ENCODE data around the gene NELFE.
"Not testable (repeated sequence)": the region's sequence is repeated elsewhere in the genome, so short reads cannot be mapped to it uniquely, and the experiment has no call there.

The NELFE gene

DNA sequence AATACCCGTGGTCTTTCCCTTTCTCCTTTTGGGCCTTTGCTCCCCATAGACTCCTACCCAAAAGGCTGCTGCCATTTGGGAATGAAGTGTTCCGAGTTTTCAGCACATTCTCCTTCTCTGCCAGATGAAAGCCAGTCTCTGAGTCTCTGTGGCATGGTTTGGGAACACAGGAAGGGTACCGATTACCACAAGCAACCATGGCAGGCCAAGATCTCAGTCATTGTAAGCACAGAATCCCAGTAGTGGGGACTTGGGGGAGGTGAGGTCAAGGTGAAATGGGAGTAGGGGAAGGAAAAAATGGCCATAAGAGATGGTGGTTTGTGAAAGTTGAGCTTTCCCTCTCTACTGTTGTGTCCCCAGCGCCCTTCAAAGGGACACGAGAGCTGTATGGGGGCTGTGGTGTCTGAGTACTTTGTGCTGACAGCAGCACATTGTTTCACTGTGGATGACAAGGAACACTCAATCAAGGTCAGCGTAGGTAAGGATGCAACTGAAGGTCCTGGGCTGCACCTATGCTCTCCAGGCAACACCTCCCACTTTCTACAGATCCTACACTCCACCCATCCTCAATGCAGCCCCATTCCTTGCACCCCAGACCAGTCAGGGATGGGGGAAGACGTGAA lies 8.7 kb downstream of the NELFE start:
- in situ Hi-C loops (cut with MboI; ENCODE audit: low sequenced_read_pairs) = no loop called here

DNA sequence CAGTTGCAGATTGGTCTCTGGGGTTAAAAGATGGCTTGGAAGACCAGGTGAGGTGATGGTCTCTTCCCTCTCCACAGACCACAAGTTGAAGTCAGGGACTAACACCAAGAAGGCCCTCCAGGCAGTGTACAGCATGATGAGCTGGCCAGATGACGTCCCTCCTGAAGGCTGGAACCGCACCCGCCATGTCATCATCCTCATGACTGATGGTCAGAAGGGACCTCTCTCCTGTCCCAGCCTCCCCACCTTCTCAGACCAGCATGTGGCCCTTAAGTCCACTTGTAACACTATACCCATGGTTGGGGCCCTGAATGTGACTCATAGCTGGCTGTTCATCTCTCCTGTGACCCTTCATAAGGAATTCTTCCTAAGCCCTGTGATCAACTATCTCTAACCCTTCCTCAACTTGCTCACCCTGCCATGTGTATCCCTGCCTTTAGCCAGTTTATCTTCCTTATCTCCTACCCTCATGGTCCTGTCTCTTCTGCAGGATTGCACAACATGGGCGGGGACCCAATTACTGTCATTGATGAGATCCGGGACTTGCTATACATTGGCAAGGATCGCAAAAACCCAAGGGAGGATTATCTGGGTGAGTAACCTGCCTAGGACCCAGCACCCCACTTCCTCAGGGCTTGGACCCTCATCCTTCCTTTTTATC lies 9.9 kb downstream of the NELFE start:
- in situ Hi-C loops (cut with MboI; ENCODE audit: low sequenced_read_pairs) = no loop called here

DNA sequence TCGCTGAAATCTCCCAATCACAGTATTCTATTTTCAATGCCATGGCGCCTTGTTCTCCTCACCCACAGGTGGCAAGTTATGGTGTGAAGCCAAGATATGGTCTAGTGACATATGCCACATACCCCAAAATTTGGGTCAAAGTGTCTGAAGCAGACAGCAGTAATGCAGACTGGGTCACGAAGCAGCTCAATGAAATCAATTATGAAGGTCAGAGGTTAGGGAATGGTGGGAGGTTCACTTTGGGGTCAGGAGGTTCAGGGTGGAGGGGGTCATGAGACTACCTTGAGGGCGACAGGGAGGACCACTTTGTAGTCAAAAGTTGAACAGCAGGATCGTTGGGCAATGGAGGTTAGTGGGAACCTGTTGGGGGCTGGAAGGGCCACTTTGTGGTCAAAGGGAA lies 10.5 kb downstream of the NELFE start:
- in situ Hi-C loops (cut with MboI; ENCODE audit: low sequenced_read_pairs) = no loop called here

DNA sequence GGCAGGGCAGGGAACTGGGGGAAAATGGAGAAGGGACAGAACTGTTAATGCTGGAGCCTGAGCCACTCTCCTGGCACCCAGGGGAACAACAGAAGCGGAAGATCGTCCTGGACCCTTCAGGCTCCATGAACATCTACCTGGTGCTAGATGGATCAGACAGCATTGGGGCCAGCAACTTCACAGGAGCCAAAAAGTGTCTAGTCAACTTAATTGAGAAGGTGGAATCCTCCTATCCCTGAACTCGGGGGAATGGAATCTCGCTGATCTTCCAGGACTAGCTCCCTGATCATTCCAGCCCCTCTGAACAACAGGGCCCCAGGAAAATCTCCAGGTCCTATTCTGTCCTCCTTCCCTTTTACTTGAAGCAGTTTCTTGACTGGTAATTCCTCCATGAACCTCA lies 10.9 kb downstream of the NELFE start:
- in situ Hi-C loops (cut with MboI; ENCODE audit: low sequenced_read_pairs) = no loop called here

DNA sequence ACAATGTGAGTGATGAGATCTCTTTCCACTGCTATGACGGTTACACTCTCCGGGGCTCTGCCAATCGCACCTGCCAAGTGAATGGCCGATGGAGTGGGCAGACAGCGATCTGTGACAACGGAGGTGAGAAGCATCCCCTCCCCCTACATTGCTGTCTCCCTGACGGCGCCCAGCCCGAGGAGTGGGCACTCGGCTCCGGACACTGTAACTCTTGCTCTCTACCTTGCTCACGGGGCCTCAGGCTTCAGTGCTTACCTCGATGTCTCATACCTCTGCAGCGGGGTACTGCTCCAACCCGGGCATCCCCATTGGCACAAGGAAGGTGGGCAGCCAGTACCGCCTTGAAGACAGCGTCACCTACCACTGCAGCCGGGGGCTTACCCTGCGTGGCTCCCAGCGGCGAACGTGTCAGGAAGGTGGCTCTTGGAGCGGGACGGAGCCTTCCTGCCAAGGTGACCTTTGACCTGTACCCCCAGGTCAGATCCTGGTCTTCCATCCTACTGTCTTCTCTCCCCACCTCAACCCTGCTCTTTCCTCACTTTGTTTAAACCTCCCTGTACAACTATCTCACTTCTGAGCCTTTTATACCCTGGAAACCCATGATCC lies 11.6 kb downstream of the NELFE start:
- in situ Hi-C loops (cut with MboI; ENCODE audit: low sequenced_read_pairs) = no loop called here

DNA sequence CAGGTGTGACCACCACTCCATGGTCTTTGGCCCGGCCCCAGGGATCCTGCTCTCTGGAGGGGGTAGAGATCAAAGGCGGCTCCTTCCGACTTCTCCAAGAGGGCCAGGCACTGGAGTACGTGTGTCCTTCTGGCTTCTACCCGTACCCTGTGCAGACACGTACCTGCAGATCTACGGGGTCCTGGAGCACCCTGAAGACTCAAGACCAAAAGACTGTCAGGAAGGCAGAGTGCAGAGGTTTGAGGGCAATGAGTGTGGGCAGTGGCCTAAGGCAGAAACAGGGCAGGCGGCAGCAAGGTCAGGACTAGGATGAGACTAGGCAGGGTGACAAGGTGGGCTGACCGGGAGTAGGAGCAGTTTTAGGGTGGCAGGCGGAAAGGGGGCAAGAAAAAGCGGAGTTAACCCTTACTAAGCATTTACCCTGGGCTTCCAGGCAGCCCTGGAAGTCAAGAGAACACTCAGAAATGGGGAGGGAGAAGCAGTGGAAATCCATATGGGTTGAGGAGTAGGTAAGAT lies 12.3 kb downstream of the NELFE start:
- in situ Hi-C loops (cut with MboI; ENCODE audit: low sequenced_read_pairs) = no loop called here

DNA sequence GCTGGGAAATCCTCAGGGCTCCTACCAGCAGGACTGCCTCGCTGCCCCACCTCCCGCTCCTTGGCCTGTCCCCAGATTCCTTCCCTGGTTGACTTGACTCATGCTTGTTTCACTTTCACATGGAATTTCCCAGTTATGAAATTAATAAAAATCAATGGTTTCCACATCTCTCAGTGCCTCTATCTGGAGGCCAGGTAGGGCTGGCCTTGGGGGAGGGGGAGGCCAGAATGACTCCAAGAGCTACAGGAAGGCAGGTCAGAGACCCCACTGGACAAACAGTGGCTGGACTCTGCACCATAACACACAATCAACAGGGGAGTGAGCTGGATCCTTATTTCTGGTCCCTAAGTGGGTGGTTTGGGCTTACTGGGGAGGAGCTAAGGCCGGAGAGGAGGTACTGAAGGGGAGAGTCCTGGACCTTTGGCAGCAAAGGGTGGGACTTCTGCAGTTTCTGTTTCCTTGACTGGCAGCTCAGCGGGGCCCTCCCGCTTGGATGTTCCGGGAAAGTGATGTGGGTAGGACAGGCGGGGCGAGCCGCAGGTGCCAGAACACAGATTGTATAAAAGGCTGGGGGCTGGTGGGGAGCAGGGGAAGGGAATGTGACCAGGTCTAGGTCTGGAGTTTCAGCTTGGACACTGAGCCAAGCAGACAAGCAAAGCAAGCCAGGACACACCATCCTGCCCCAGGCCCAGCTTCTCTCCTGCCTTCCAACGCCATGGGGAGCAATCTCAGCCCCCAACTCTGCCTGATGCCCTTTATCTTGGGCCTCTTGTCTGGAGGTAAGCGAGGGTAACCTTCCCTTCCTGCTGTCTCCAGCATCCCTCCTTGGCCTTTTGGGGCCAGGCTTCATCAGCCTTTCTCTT lies 13.0 kb downstream of the NELFE start, which contains the start of gene CFB:
TSS of gene CFB (plus strand) at position 589 of the 863 bp plus-strand sequence. CDS start at position 716, 127 bp downstream.
- in situ Hi-C loops (cut with MboI; ENCODE audit: low sequenced_read_pairs) = no loop called here

DNA sequence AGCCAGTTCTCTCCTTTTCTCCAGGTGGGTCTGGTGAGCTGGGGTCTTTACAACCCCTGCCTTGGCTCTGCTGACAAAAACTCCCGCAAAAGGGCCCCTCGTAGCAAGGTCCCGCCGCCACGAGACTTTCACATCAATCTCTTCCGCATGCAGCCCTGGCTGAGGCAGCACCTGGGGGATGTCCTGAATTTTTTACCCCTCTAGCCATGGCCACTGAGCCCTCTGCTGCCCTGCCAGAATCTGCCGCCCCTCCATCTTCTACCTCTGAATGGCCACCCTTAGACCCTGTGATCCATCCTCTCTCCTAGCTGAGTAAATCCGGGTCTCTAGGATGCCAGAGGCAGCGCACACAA lies 13.6 kb downstream of the NELFE start:
- in situ Hi-C loops (cut with MboI; ENCODE audit: low sequenced_read_pairs) = no loop called here

DNA sequence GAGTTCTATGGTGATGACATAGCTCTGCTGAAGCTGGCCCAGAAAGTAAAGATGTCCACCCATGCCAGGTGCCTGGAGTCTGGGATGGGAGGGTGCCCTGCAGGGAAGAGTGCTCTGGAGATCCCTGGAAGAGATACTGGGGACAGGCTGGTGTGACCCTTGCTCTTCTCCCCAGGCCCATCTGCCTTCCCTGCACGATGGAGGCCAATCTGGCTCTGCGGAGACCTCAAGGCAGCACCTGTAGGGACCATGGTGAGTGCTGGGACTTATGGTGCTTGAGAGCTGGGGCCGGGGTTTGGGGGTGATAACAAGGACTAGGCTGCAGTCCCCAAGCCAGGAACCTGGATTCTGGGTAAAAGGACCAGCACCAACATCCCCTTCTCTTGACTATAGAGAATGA lies 15.0 kb downstream of the NELFE start:
- in situ Hi-C loops (cut with MboI; ENCODE audit: low sequenced_read_pairs) = no loop called here

DNA sequence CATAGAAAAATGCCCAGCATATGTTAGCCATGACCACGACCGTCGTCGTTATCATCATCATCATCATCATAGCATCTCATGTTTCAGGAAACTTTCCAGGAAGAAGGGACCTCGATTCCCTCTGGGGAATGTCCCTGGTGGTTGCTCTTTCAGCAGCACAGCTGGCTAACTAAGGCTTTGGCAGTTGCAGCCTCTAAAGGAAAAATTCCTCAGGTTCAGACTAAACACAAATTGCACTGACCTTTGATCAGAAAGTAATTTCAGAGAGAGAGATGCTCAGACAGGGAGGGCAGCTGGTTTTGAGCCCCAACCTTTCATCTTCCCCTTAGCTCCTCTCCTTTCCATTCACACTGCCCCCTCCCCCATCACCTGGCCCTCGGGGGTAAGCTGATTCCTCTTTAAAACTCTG lies 18.5 kb downstream of the NELFE start:
- in situ Hi-C loops (cut with MboI; ENCODE audit: low sequenced_read_pairs) = no loop called here

DNA sequence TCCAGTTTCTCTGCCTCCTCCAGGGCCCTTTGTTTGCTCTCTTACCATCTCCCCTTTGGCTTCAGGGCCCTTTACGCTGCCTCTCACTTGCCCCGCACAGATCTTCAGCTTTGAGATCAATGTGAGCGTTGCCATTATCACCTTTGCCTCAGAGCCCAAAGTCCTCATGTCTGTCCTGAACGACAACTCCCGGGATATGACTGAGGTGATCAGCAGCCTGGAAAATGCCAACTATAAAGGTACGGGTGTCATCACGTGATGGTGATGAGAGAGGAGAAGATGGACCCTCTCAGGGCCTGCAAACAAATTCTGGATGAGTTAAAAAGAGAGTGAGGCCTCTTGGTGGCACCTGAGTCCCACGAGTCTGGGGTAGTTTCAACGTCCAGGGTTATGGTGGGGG lies 22.9 kb downstream of the NELFE start:
- in situ Hi-C loops (cut with MboI; ENCODE audit: low sequenced_read_pairs) = no loop called here

DNA sequence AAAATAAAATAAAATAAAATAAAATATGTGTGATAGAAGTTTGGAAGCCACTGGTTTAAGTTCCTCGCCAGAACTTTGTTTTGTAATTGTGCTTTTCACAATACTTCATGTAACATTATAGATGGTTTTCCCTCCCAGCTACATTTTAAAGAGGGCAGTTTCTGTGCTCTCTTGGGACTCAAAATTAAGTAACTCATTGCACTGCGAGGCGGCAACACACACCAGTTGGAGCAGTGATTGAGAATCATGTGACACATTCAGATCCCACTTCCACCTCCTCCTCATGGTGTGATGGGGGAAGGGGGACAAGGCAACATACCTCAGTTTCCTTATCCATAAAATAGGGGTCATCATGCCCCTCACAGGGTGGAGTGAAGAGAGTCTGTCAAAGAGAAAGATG lies 23.8 kb downstream of the NELFE start:
- in situ Hi-C loops (cut with MboI; ENCODE audit: low sequenced_read_pairs) = no loop called here

DNA sequence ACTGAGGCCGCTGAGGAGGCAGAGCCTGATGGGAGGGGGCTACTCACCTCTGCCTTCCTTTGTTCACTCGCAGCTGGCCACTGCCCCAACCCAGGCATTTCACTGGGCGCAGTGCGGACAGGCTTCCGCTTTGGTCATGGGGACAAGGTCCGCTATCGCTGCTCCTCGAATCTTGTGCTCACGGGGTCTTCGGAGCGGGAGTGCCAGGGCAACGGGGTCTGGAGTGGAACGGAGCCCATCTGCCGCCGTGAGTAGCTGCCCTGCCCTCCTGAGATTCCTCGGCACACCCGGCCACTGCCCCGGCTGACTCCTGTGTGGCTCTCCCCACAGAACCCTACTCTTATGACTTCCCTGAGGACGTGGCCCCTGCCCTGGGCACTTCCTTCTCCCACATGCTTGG lies 25.2 kb downstream of the NELFE start:
- in situ Hi-C loops (cut with MboI; ENCODE audit: low sequenced_read_pairs) = no loop called here

DNA sequence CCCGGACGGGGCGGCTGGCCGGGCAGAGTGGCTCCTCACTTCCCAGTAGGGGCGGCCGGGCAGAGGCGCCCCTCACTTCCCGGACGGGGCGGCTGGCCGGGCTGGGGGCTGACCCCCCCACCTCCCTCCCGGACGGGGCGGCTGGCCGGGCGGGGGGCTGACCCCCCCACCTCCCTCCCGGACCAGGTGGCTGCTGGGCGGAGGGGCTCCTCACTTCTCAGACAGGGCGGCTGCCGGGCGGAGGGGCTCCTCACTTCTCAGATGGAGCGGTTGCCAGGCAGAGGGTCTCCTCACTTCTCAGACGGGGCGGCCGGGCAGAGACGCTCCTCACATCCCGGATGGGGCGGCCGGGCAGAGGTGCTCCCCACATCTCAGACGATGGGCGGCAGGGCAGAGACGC lies 26.6 kb downstream of the NELFE start:
- in situ Hi-C loops (cut with MboI; ENCODE audit: low sequenced_read_pairs) = not testable (repeated sequence)

DNA sequence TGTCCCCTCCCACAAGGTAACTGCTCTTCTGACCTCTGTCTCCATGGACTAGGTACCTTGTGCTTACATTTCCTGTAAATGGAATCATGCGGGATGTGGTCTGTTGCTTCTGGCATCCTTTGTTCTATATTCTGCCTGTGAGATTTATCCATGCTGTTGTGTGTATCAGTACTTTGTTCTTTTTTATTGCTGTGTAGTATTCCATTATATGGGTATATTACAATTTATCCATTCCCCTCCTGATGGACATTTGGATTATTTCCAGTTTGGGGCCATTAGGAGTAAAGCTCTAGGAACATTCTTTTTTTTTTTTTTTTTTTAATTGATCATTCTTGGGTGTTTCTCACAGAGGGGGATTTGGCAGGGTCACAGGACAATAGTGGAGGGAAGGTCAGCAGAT lies 27.8 kb downstream of the NELFE start:
- in situ Hi-C loops (cut with MboI; ENCODE audit: low sequenced_read_pairs) = no loop called here

DNA sequence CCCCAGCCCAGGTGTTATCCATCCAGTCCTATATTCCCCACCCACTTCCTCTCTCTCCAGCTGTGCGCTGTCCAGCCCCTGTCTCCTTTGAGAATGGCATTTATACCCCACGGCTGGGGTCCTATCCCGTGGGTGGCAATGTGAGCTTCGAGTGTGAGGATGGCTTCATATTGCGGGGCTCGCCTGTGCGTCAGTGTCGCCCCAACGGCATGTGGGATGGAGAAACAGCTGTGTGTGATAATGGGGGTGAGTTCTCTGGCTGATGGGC lies 30.2 kb downstream of the NELFE start:
- in situ Hi-C loops (cut with MboI; ENCODE audit: low sequenced_read_pairs) = no loop called here

DNA sequence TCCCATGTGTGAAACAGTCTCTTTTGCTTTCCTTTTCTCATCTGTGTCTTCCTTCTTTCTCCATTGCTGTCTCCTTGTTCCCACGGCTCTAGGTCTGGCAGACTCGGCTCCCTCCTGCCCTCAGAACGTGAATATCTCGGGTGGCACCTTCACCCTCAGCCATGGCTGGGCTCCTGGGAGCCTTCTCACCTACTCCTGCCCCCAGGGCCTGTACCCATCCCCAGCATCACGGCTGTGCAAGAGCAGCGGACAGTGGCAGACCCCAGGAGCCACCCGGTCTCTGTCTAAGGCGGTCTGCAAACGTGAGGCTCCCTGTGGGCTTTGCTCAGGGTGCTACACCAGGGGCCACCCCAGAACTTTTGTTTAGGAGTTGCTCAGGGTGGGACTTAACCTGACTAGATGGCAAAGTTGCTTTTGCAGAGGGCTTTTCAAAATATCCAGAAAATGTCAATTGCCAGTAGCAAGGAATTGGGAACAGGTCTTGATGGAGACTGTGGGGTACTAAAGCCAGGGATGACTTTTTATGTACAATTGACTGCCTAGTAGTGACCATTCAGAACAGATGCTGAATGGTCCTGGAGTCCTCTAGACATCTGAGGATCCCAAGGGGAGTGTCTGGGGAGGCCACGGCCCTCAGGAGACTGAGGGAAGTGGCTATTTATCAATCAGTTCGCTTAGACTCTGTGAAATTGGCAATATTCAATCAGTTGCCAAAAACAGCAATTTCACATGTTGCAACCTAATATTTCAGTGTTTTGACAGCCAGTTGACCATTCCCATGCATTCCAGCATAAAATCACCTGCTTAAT lies 30.7 kb downstream of the NELFE start:
- in situ Hi-C loops (cut with MboI; ENCODE audit: low sequenced_read_pairs) = no loop called here

DNA sequence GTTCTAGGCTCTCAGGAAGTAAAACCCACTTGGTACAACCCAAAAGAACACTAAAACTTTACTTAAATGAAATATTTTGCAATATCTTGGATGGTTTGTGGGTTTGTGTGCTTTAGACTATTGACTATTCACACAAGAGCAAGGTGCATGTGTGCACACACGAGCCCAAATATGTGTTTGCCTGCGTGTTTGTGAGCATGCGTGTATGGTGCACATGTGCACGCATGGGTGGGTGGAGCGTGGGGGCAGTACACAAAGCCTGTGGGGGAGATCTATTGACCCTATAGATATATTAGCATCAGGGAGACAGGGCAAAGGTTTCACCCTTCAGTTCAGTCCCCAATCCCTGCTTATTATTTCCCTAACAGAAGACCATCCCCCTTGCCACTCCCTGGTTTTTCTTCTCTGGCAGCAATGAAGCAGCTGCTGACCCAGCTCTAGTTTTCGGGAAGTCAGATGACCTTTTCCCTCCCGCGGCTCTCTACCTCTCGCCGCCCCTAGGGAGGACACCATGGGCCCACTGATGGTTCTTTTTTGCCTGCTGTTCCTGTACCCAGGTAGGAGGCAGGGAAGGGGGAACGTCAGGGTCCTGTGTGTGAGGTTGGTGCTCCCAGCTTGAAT lies 31.4 kb downstream of the NELFE start, which contains the start of gene C2:
TSS of gene C2 (plus strand) at position 476 of the 621 bp plus-strand sequence. CDS start at position 512, 36 bp downstream.
- in situ Hi-C loops (cut with MboI; ENCODE audit: low sequenced_read_pairs) = no loop called here

DNA sequence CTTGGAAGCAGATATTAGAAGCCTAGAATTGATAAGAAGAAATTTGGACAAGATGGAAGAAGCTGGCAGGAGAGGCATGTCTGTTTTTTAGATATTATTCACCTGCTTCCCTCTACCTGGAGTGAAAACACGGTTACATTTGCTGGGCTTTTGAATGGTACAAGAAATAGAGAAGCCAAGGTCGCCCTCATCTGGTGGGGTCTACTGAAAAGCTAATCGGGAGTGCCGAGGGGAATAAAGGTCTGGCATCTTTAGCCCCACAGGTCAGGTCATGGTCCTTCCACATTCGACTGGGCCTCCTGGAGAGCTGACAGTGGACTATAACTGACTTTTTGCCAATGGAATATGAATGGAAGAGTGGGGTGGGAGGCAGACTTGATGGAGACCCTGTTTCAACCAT lies 35.8 kb downstream of the NELFE start:
- in situ Hi-C loops (cut with MboI; ENCODE audit: low sequenced_read_pairs) = no loop called here

DNA sequence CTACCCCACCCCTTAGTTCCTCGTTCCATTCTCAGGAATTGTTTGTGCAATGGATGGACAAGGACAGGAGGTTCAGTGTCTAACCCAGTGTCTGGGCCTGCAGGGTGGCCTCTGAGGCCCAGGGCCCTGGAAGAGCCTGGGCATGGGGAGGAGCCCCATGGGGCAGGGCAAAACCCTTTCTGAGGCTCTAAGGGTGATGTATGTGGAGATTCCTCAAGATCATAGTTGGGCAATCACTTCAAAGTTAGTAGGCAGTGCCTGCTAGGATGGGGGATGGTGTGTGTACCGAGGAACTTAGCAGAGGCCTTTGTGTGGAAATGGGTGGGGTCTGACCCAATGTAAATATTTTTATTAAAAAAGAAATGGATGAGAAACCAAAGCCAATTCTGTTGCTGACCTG lies 38.0 kb downstream of the NELFE start:
- in situ Hi-C loops (cut with MboI; ENCODE audit: low sequenced_read_pairs) = no loop called here
